NB4 (cell line): Measurements from ENCODE around the gene DNAAF1.

Source experiments
- CTCF ChIP-seq: IDR thresholded peaks from one replicate; pipeline ENCODE4 v1.5.1; 2012; ENCODE audit warnings: low read depth, low read length
- POLR2A ChIP-seq: IDR thresholded peaks from 2 replicates; pipeline ENCODE4 v1.6.1; 2011; ENCODE audit warnings: mild to moderate bottlenecking; ENCODE audit not compliant: insufficient read length; ENCODE audit errors: extremely low read depth

GRCh38 chr16:84103678-84104077, 41.4 kb upstream of the DNAAF1 start:
- no peak for TF ChIP-seq CTCF
- no peak for TF ChIP-seq POLR2A
